GM23338 (cell line): ENCODE measurements around the gene OSBPL6. TPM values are rescaled to one million over a fixed set of nuclear protein-coding genes. Genes with fewer than 3 reads are reported as not detected.

Source experiments
- ATAC-seq: fragments of 200-7000 bp; cut with Tn5 transposase; 3 replicates; pipeline ENCODE4 v1.9.1; 2020
- DNase-seq: peaks from one replicate; pipeline ENCODE4 v3.0.0-alpha.2; 2015; ENCODE audit warnings: low spot score
- H2AFZ ChIP-seq: fragments of 200-600 bp; sonication (generic); 2 replicates; pipeline ENCODE4 v1.8.0; 2016; ENCODE audit warnings: antibody characterized with exemption, mild to moderate bottlenecking, moderate library complexity
- H3F3A ChIP-seq: fragments of 200-600 bp; sonication (generic); replicated peaks from 2 replicates; pipeline ENCODE4 v1.8.0; 2017; ENCODE audit warnings: antibody characterized with exemption, mixed run types, low read depth
- H3K27ac ChIP-seq: fragments of 200-600 bp; sonication (generic); 2 replicates; pipeline ENCODE4 v1.6.1; 2016; ENCODE audit warnings: low read depth
- H3K27me3 ChIP-seq: fragments of 200-600 bp; sonication (generic); 2 replicates; pipeline ENCODE4 v1.8.0; 2016; ENCODE audit warnings: mild to moderate bottlenecking, mixed run types, moderate library complexity; ENCODE audit not compliant: insufficient read depth
- H3K36me3 ChIP-seq: fragments of 200-600 bp; sonication (generic); 2 replicates; pipeline ENCODE4 v1.8.0; 2016; ENCODE audit warnings: mild to moderate bottlenecking; ENCODE audit not compliant: insufficient read depth
- H3K4me1 ChIP-seq: fragments of 200-600 bp; sonication (generic); 2 replicates; pipeline ENCODE4 v1.8.0; 2016; ENCODE audit warnings: mild to moderate bottlenecking, moderate library complexity; ENCODE audit not compliant: insufficient read depth
- H3K4me2 ChIP-seq: fragments of 200-600 bp; sonication (generic); 2 replicates; pipeline ENCODE4 v1.7.1; 2017; ENCODE audit warnings: mixed run types
- H3K4me3 ChIP-seq: fragments of 200-600 bp; sonication (generic); 2 replicates; pipeline ENCODE4 v1.6.1; 2016; ENCODE audit warnings: mixed run types
- H3K79me2 ChIP-seq: fragments of 200-600 bp; sonication (generic); replicated peaks from 2 replicates; pipeline ENCODE4 v1.8.0; 2017; ENCODE audit warnings: mild to moderate bottlenecking; ENCODE audit not compliant: insufficient read depth
- H3K9me2 ChIP-seq: fragments of 200-600 bp; sonication (generic); 2 replicates; pipeline ENCODE4 v1.8.0; 2017; ENCODE audit not compliant: insufficient read depth
- H4K20me1 ChIP-seq: fragments of 200-600 bp; sonication (generic); replicated peaks from 2 replicates; pipeline ENCODE4 v1.8.0; 2017; ENCODE audit warnings: mild to moderate bottlenecking; ENCODE audit not compliant: insufficient read depth
- H3K27ac Mint-ChIP-seq: 2 replicates; pipeline ENCODE4 v1.8.0; 2020; ENCODE audit warnings: inconsistent platforms, mild to moderate bottlenecking, moderate library complexity, mixed read lengths
- H3K27me3 Mint-ChIP-seq: 3 replicates; pipeline ENCODE4 v1.8.0; 2022; ENCODE audit warnings: low read depth, mild to moderate bottlenecking, moderate library complexity, mixed read lengths, inconsistent platforms; ENCODE audit not compliant: insufficient read depth, poor library complexity
- H3K36me3 Mint-ChIP-seq: 3 replicates; pipeline ENCODE4 v1.8.0; 2021; ENCODE audit warnings: low read depth, mild to moderate bottlenecking, inconsistent platforms, moderate library complexity, mixed read lengths
- H3K4me1 Mint-ChIP-seq: 3 replicates; pipeline ENCODE4 v1.8.0; 2020; ENCODE audit warnings: mild to moderate bottlenecking, inconsistent platforms, mixed read lengths
- H3K4me3 Mint-ChIP-seq: 3 replicates; pipeline ENCODE4 v1.8.0; 2021; ENCODE audit warnings: moderate library complexity, mild to moderate bottlenecking, inconsistent platforms, mixed read lengths
- H3K9me3 Mint-ChIP-seq: 3 replicates; pipeline ENCODE4 v1.8.0; 2020; ENCODE audit warnings: moderate library complexity, mild to moderate bottlenecking, inconsistent platforms, mixed read lengths
- CREB1 ChIP-seq: fragments of 250-450 bp; sonication (Bioruptor Pico); IDR thresholded peaks from 2 replicates; pipeline ENCODE4 v1.5.0; 2020; ENCODE audit warnings: low read depth, mild to moderate bottlenecking, moderate library complexity
- EZH2phosphoT487 ChIP-seq: fragments of 200-600 bp; sonication (generic); IDR thresholded peaks from one replicate; pipeline ENCODE4 v1.8.1; 2018; ENCODE audit warnings: antibody characterized with exemption; ENCODE audit not compliant: unreplicated experiment
- NANOG ChIP-seq: IDR thresholded peaks from 2 replicates; pipeline ENCODE4 v1.6.1; 2016; ENCODE audit warnings: antibody characterized with exemption, borderline replicate concordance
- REST ChIP-seq: IDR thresholded peaks from one replicate; pipeline ENCODE4 v1.6.1; 2018; ENCODE audit warnings: antibody characterized with exemption; ENCODE audit not compliant: unreplicated experiment
- STAT1 ChIP-seq: IDR thresholded peaks from one replicate; pipeline ENCODE4 v1.6.1; 2016; ENCODE audit warnings: antibody characterized with exemption; ENCODE audit not compliant: unreplicated experiment
- polyA plus RNA-seq: library from polyadenylated mRNA; unstranded; fragments of >200 nt; fragmentation: Nextera tagmentation; extraction: Ambion mirVana; gene quantifications from 2 replicates; pipeline ENCODE4 v1.2.1, GENCODE V29; 2016
- total RNA-seq: library from RNA; depleted of rRNA; stranded (reverse); fragments of >200 nt; shearing (Covaris generic); gene quantifications from 2 replicates; pipeline ENCODE4 v1.2.3, GENCODE V29; 2014
- TF ChIP-seq, protein P1 (sequence below): IDR thresholded peaks from 2 replicates; pipeline ENCODE4 v1.6.1; 2016; ENCODE audit warnings: antibody characterized with exemption

OSBPL6 gene
- total and polyA plus RNA-seq, 2 experiments from 2014 or later: 6.0 to 8.5 TPM

DNA sequence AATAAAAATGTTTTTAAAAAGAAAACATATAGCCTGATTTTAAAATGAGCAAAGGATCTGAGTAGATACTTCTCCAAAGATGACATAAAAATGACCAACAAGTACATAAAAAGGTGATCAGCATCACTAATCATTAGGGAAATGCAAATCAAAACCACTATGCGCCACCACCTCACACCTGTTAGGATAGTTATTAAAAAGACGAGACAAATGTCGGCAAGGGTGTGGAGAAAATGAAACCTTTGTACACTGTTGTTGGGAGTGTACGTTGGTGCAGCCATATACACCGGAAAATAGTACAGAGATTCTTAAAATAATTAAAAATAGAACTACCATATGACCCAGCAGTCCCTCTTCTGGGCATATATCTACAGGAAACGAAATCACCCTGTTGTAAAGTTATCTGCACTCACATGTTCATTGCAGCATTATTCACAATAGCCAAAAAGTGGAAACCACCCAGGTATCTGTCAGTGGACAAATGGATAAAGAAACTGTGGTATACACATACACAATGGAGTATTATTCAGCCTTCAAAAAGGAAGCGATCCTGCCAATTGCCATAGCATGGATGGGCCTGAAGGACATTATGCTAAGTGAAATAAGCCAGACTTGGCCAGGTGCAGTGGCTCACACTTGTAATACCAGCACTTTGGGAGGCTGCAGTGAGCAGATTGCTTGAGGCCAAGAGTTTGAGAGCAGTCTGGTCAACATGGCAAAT is 165.0 kb downstream of the OSBPL6 start:
- no peaks in the 10 kb centered on the region for H3K36me3 ChIP-seq
- H3K4me3 ChIP-seq: no peak overlapping the region
- no peaks in the 10 kb centered on the region; the same call in 1 of the 2 replicates for H3K4me1 ChIP-seq
- no peaks in the 10 kb centered on the region for H4K20me1 ChIP-seq
- Mint-ChIP-seq H3K27ac (no peak overlapping the region), H3K4me3 (no peak overlapping the region), H3K9me3 (peaks cover 28% of the 10 kb centered on the region; the same call in 2 of the 3 replicates), H3K4me1 (peaks cover 6% of the 10 kb centered on the region), H3K36me3 (peaks cover 5% of the 10 kb centered on the region; the same call in 1 of the 3 replicates), H3K27me3 (peaks cover 5% of the 10 kb centered on the region)
- H3F3A ChIP-seq: no peaks in the 10 kb centered on the region
- ATAC-seq (no peak), DNase-seq (no peak)
- no peaks in the 10 kb centered on the region for H3K79me2 ChIP-seq
- H3K9me2 ChIP-seq: no peaks in the 10 kb centered on the region
- H3K4me2 ChIP-seq: no peak overlapping the region
- H3K27ac ChIP-seq: no peak overlapping the region
- no peaks in the 10 kb centered on the region for H3K27me3 ChIP-seq
- no peak overlapping the region for H2AFZ ChIP-seq
- no peak for TF ChIP-seq REST

DNA sequence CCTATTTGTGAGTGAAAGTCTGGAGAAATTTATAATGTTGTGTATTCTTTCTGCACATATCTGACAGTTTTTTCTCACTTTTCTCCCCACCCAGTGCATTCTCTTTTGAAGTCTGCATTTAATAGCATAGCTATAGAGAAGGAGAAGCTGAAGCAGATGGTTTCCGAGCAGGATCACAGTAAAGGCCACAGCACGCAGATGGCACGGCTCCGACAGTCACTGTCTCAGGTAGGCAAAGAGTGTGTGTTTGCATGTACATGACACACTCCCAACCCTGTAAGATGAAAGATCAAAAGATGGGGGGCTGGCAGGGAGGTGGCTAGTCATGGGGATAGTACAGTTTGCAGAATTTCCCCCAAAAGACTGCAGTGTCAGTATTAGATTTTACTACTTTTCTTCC is 167.3 kb downstream of the OSBPL6 start:
- Histone ChIP-seq H3K4me3 (no peak overlapping the region), H3K4me1 (no peaks in the 10 kb centered on the region; the same call in 1 of the 2 replicates), H3K27me3 (no peaks in the 10 kb centered on the region), H3K9me2 (no peaks in the 10 kb centered on the region), H2AFZ (no peak overlapping the region), H4K20me1 (no peaks in the 10 kb centered on the region), H3F3A (no peaks in the 10 kb centered on the region), H3K36me3 (no peaks in the 10 kb centered on the region), H3K27ac (no peak overlapping the region), H3K79me2 (no peaks in the 10 kb centered on the region), H3K4me2 (no peak overlapping the region)
- ATAC-seq (no peak), DNase-seq (no peak)
- TF ChIP-seq, protein P1, sequence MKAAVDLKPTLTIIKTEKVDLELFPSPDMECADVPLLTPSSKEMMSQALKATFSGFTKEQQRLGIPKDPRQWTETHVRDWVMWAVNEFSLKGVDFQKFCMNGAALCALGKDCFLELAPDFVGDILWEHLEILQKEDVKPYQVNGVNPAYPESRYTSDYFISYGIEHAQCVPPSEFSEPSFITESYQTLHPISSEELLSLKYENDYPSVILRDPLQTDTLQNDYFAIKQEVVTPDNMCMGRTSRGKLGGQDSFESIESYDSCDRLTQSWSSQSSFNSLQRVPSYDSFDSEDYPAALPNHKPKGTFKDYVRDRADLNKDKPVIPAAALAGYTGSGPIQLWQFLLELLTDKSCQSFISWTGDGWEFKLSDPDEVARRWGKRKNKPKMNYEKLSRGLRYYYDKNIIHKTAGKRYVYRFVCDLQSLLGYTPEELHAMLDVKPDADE: no peak
- no peak for TF ChIP-seq CREB1 (CRISPR knock-in tag)
- Mint-ChIP-seq H3K36me3 (no peaks in the 10 kb centered on the region), H3K27ac (no peak overlapping the region), H3K4me3 (no peak overlapping the region), H3K9me3 (peaks cover 19% of the 10 kb centered on the region; the same call in 2 of the 3 replicates), H3K27me3 (peaks cover 5% of the 10 kb centered on the region), H3K4me1 (peaks cover 8% of the 10 kb centered on the region)

DNA sequence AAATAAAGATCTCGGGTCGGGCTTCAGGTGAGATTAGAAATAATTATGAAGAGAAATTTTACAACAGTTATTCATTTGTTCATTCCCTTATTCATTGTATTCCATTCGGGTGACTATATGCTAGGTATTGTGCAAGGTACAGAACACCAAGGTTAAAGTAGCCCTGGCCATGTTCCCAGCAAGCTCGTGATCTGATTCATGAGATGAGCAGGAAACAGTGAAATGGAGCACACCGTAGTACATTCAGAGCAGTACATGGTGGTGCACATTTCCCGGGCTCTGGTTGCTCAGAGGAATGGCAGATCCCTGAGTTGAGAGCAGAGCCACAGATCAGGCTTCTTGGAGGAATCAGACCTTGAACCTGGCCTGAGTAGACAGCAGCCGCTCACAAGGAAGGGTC is 168.9 kb downstream of the OSBPL6 start:
- H3K4me1 ChIP-seq: no peaks in the 10 kb centered on the region; the same call in 1 of the 2 replicates
- no peak for ATAC-seq
- TF ChIP-seq EZH2phosphoT487 (no peak), STAT1 (no peak), NANOG (no peak)

More for the DNA sequence above, 168.9 kb downstream of the OSBPL6 start:
- Histone ChIP-seq H3K27me3 (no peaks in the 10 kb centered on the region), H3K36me3 (no peaks in the 10 kb centered on the region), H2AFZ (no peak overlapping the region), H3K79me2 (no peaks in the 10 kb centered on the region), H3K9me2 (no peaks in the 10 kb centered on the region), H3K27ac (no peak overlapping the region), H3K4me3 (no peak overlapping the region), H3K4me2 (no peak overlapping the region), H4K20me1 (no peaks in the 10 kb centered on the region), H3F3A (no peaks in the 10 kb centered on the region)
- DNase-seq: no peak
- peaks cover 8% of the 10 kb centered on the region for H3K4me1 Mint-ChIP-seq
- H3K9me3 Mint-ChIP-seq: peaks cover 5% of the 10 kb centered on the region; the same call in 1 of the 3 replicates
- H3K27me3 Mint-ChIP-seq: peaks cover 3% of the 10 kb centered on the region
- no peak overlapping the region for H3K4me3 Mint-ChIP-seq
- H3K36me3 Mint-ChIP-seq: no peaks in the 10 kb centered on the region
- no peak overlapping the region for H3K27ac Mint-ChIP-seq
